ENCODE measurements around the gene ROR1.

Gene ROR1

GRCh38 chr1:64005801-64006200 is 232.0 kb downstream of the ROR1 start:
- no peak for DNase-seq
- intact Hi-C loops (cut with DNase I), result no loop called here

GRCh38 chr1:64006276-64007051 is 232.6 kb downstream of the ROR1 start:
- DNase-seq, result no peak
- intact Hi-C loops (cut with DNase I), result no loop called here

- intact Hi-C loops (cut with DNase I), result no loop called here
- no peak for DNase-seq
Measured at GRCh38 chr1:64010316-64010715, 236.5 kb downstream of the ROR1 start.

- intact Hi-C loops (cut with DNase I), result no loop called here
- no peak for DNase-seq
Measured at GRCh38 chr1:64013395-64013794, 239.6 kb downstream of the ROR1 start.

- intact Hi-C loops (cut with DNase I), result no loop called here
Measured at GRCh38 chr1:64019818-64020217, 246.0 kb downstream of the ROR1 start.

GRCh38 chr1:64021066-64021465 is 247.2 kb downstream of the ROR1 start:
- DNase-seq, result no peak
- intact Hi-C loops (cut with DNase I), result no loop called here

More at GRCh38 chr1:64019818-64020217, 246.0 kb downstream of the ROR1 start:
- DNase-seq, result peak in 29 of 42 donors; percentile 17 to 85 (median 45)

- intact Hi-C loops (cut with DNase I), result no loop called here
- DNase-seq, result no peak
Measured at GRCh38 chr1:64025051-64025450, 251.2 kb downstream of the ROR1 start.

- intact Hi-C loops (cut with DNase I), result no loop called here
- DNase-seq, result no peak
Measured at GRCh38 chr1:64029037-64029436, 255.2 kb downstream of the ROR1 start.

- intact Hi-C loops (cut with DNase I), result no loop called here
Measured at GRCh38 chr1:64030411-64030810, 256.6 kb downstream of the ROR1 start.

GRCh38 chr1:64031236-64031635 is 257.4 kb downstream of the ROR1 start:
- intact Hi-C loops (cut with DNase I), result no loop called here

More at GRCh38 chr1:64030411-64030810, 256.6 kb downstream of the ROR1 start:
- no peak for DNase-seq

GRCh38 chr1:64033667-64034220 is 259.9 kb downstream of the ROR1 start:
- DNase-seq, result no peak
- intact Hi-C loops (cut with DNase I), result no loop called here

More at GRCh38 chr1:64031236-64031635, 257.4 kb downstream of the ROR1 start:
- no peak for DNase-seq

GRCh38 chr1:64036549-64036948 is 262.7 kb downstream of the ROR1 start:
- no peak for DNase-seq
- intact Hi-C loops (cut with DNase I), result no loop called here

- DNase-seq, result no peak
- intact Hi-C loops (cut with DNase I), result no loop called here
Measured at GRCh38 chr1:64038119-64038518, 264.3 kb downstream of the ROR1 start.

GRCh38 chr1:64038965-64039364 is 265.1 kb downstream of the ROR1 start:
- DNase-seq, result no peak
- intact Hi-C loops (cut with DNase I), result no loop called here

GRCh38 chr1:64039390-64039926 is 265.6 kb downstream of the ROR1 start:
- intact Hi-C loops (cut with DNase I), result no loop called here

GRCh38 chr1:64041371-64042131 is 267.7 kb downstream of the ROR1 start:
- no peak for DNase-seq
- intact Hi-C loops (cut with DNase I), result no loop called here

More at GRCh38 chr1:64039390-64039926, 265.6 kb downstream of the ROR1 start:
- DNase-seq, result peak in 22 of 42 donors; percentile 3 to 84 (median 40)

- DNase-seq, result peak in 7 of 42 donors; percentile 3 to 63 (median 18)
- intact Hi-C loops (cut with DNase I), result no loop called here
Measured at GRCh38 chr1:64042331-64043100, 268.7 kb downstream of the ROR1 start.

GRCh38 chr1:64043288-64043687 is 269.5 kb downstream of the ROR1 start:
- intact Hi-C loops (cut with DNase I), result no loop called here
- DNase-seq, result no peak

GRCh38 chr1:64043976-64044375 is 270.2 kb downstream of the ROR1 start:
- DNase-seq, result peak in 1 of 42 donors; percentile 6
- intact Hi-C loops (cut with DNase I), result no loop called here

All from head of caudate nucleus (tissue), 42 donors.